ENCODE results near the gene KCNK18. TPM values are rescaled to one million over a fixed set of nuclear protein-coding genes. Genes with fewer than 3 reads are reported as not detected.

Gene KCNK18
- total RNA-seq, 2 experiments from 2014 or later = not detected

DNA sequence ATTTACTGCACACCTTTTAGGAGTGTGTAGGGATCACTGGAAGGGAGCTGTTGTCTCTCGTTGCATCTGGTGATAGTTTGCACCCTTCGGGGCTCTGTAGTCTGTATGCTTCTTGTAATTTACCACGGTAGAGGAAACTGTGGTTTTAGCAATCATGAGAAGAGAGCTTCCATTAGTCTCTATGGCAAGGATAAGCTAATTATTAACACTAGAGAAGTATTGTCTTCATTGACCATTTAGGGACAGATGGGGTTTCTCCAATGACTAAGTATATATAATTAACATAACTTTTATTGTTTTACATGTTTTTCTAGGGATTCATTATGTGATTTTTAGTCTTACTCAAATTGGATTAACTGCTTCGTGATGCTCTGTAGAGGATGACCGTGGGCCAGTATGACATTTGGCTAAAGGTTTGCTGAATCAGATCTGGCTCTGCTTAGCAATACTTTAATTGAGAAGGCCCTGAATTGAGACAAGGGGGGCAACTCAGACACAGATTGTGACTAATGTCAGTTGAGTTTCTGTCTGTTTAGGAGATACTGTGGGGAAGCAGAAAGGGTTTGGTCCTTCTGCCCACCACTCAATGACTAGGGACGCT is 52.3 kb downstream of the KCNK18 start:
- no peak overlapping the region for H3K27ac ChIP-seq (ENCODE audit: low read depth, low read length, poor library complexity, severe bottlenecking)
- no peaks in the 10 kb centered on the region for H3K79me2 ChIP-seq (ENCODE audit: insufficient read depth, low read depth, low read length)
- TF ChIP-seq, protein P1, sequence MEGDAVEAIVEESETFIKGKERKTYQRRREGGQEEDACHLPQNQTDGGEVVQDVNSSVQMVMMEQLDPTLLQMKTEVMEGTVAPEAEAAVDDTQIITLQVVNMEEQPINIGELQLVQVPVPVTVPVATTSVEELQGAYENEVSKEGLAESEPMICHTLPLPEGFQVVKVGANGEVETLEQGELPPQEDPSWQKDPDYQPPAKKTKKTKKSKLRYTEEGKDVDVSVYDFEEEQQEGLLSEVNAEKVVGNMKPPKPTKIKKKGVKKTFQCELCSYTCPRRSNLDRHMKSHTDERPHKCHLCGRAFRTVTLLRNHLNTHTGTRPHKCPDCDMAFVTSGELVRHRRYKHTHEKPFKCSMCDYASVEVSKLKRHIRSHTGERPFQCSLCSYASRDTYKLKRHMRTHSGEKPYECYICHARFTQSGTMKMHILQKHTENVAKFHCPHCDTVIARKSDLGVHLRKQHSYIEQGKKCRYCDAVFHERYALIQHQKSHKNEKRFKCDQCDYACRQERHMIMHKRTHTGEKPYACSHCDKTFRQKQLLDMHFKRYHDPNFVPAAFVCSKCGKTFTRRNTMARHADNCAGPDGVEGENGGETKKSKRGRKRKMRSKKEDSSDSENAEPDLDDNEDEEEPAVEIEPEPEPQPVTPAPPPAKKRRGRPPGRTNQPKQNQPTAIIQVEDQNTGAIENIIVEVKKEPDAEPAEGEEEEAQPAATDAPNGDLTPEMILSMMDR (conservative IDR thresholded peaks at IDR 0.05; ENCODE audit: low read length) = no peak
- no peak for TF ChIP-seq EZH2phosphoT487 (IDR thresholded peaks at IDR 0.05; ENCODE audit: borderline replicate concordance, low read depth, low read length)
- BruUV-seq (replicated peaks) = no TSS peak
- ChIA-PET POLR2A (no interaction called here), CTCF (ENCODE audit: unreplicated experiment) (no interaction called here)
- intact Hi-C loops (cut with micrococcal nuclease; ENCODE audit: unreplicated experiment) = no loop called here
- H3K4me1 ChIP-seq (ENCODE audit: insufficient read depth, low read length, poor library complexity, severe bottlenecking) = no peaks in the 10 kb centered on the region
- DNase-seq (ENCODE audit: low spot score) = no peak
- H3K9me2 ChIP-seq (ENCODE audit: insufficient read depth, low read length) = no peaks in the 10 kb centered on the region
- H3K36me3 ChIP-seq (ENCODE audit: insufficient read depth, low read length) = no peaks in the 10 kb centered on the region
- no peaks in the 10 kb centered on the region for H3K9me3 ChIP-seq (ENCODE audit: low read length)
- no peak overlapping the region for H3K4me3 ChIP-seq (ENCODE audit: low read depth, low read length, poor library complexity, severe bottlenecking)
- H3K4me2 ChIP-seq (ENCODE audit: low read length) = no peak overlapping the region
- H2AFZ ChIP-seq (ENCODE audit: low read length) = no peak overlapping the region
- H4K20me1 ChIP-seq (ENCODE audit: insufficient read depth, low read length) = no peaks in the 10 kb centered on the region

DNA sequence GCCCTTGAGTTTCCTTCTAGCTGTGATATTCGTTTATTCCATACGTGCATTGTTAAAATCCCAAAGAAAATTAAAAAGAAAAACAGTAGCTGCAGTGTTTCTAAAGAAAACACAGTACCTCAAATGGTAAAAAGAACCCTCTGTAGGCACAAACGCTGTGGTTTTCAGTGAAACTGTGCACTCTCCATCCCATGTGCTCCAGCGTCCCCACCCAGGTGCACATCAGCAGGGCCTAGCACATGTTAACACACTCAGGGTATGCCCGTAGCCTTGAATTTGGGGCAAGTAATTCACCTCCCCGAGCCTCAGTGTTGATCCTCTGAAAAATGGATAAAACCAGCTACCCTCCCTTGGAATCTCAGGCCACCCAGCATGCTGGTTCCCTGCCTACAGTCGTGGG is 53.1 kb downstream of the KCNK18 start:
- Histone ChIP-seq H3K9me3 (ENCODE audit: low read length) (no peaks in the 10 kb centered on the region), H3K79me2 (ENCODE audit: insufficient read depth, low read depth, low read length) (no peaks in the 10 kb centered on the region), H3K9me2 (ENCODE audit: insufficient read depth, low read length) (no peaks in the 10 kb centered on the region), H4K20me1 (ENCODE audit: insufficient read depth, low read length) (no peaks in the 10 kb centered on the region), H3K4me3 (ENCODE audit: low read depth, low read length, poor library complexity, severe bottlenecking) (no peak overlapping the region), H3K36me3 (ENCODE audit: insufficient read depth, low read length) (no peaks in the 10 kb centered on the region), H3K4me1 (ENCODE audit: insufficient read depth, low read length, poor library complexity, severe bottlenecking) (no peaks in the 10 kb centered on the region), H3K4me2 (ENCODE audit: low read length) (no peak overlapping the region), H3K27ac (ENCODE audit: low read depth, low read length, poor library complexity, severe bottlenecking) (no peak overlapping the region), H2AFZ (ENCODE audit: low read length) (no peak overlapping the region)
- DNase-seq (ENCODE audit: low spot score) = no peak
- no TSS peak for BruUV-seq (replicated peaks)
- intact Hi-C loops (cut with micrococcal nuclease; ENCODE audit: unreplicated experiment) = no loop called here
- ChIA-PET CTCF (ENCODE audit: unreplicated experiment) (no interaction called here), POLR2A (no interaction called here)
- no peak for TF ChIP-seq EZH2phosphoT487 (IDR thresholded peaks at IDR 0.05; ENCODE audit: borderline replicate concordance, low read depth, low read length)
- TF ChIP-seq, protein P1 (conservative IDR thresholded peaks at IDR 0.05; ENCODE audit: low read length) = no peak

DNA sequence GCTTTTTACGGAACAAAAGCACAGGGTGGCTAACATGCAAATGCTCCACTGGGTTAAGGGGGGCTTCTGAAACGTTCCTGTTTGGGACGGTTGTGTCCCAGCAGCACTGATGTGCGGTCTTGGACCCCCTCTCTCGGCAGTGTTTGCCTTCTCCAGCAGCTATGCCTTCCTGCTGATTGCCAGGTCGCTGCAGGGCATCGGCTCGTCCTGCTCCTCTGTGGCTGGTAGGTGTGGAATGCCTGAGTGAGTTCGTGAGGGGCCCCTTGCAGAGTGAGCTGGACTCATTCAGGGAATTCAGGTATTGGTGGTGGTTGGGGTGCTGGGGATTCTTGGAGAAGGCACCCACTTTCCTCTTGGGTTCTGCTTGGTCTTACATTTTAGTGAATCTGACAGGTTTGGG is 56.6 kb downstream of the KCNK18 start:
- Histone ChIP-seq H3K4me1 (ENCODE audit: insufficient read depth, low read length, poor library complexity, severe bottlenecking) (no peaks in the 10 kb centered on the region), H4K20me1 (ENCODE audit: insufficient read depth, low read length) (no peaks in the 10 kb centered on the region), H2AFZ (ENCODE audit: low read length) (no peak overlapping the region), H3K9me3 (ENCODE audit: low read length) (no peaks in the 10 kb centered on the region), H3K4me3 (ENCODE audit: low read depth, low read length, poor library complexity, severe bottlenecking) (no peak overlapping the region), H3K9me2 (ENCODE audit: insufficient read depth, low read length) (no peaks in the 10 kb centered on the region), H3K36me3 (ENCODE audit: insufficient read depth, low read length) (no peaks in the 10 kb centered on the region), H3K79me2 (ENCODE audit: insufficient read depth, low read depth, low read length) (no peaks in the 10 kb centered on the region), H3K27ac (ENCODE audit: low read depth, low read length, poor library complexity, severe bottlenecking) (no peak overlapping the region), H3K4me2 (ENCODE audit: low read length) (no peak overlapping the region)
- TF ChIP-seq EZH2phosphoT487 (IDR thresholded peaks at IDR 0.05; ENCODE audit: borderline replicate concordance, low read depth, low read length) = no peak
- TF ChIP-seq, protein P1 (conservative IDR thresholded peaks at IDR 0.05; ENCODE audit: low read length) = no peak
- ChIA-PET POLR2A (no interaction called here), CTCF (ENCODE audit: unreplicated experiment) (no interaction called here)
- no peak for DNase-seq (ENCODE audit: low spot score)
- intact Hi-C loops (cut with micrococcal nuclease; ENCODE audit: unreplicated experiment) = no loop called here
- no TSS peak for BruUV-seq (replicated peaks)
